ENCODE measurements around the gene ATAD3C.
"Not testable (repeated sequence)": the region's sequence is repeated elsewhere in the genome, so short reads cannot be mapped to it uniquely, and the experiment has no call there.

Gene ATAD3C

GRCh38 chr1:1432951-1433803, 16.3 kb upstream of the ATAD3C start:
- no peak for DNase-seq

GRCh38 chr1:1433804-1434130, 15.7 kb upstream of the ATAD3C start:
- DNase-seq = no peak

GRCh38 chr1:1434131-1434823, 15.2 kb upstream of the ATAD3C start:
- no peak for DNase-seq

- no peak for DNase-seq
Measured at GRCh38 chr1:1434824-1435105, 14.7 kb upstream of the ATAD3C start.

GRCh38 chr1:1435106-1435903, 14.2 kb upstream of the ATAD3C start, which contains the start of gene VWA1:
Gene VWA1, plus strand, starts transcription at chr1:1435690. Its CDS starts 59 bp downstream, at chr1:1435749.
- peak; percentile 43 for DNase-seq

GRCh38 chr1:1435911-1436629, 13.4 kb upstream of the ATAD3C start:
- no peak for DNase-seq

- DNase-seq = no peak
Measured at GRCh38 chr1:1436630-1437032, 12.9 kb upstream of the ATAD3C start.

GRCh38 chr1:1437033-1437903, 12.2 kb upstream of the ATAD3C start:
- DNase-seq = no peak

GRCh38 chr1:1437904-1438376, 11.5 kb upstream of the ATAD3C start:
- no peak for DNase-seq

GRCh38 chr1:1438531-1439381, 10.7 kb upstream of the ATAD3C start:
- DNase-seq = no peak

GRCh38 chr1:1439546-1440261, 9.8 kb upstream of the ATAD3C start:
- no peak for DNase-seq

- no peak for DNase-seq
Measured at GRCh38 chr1:1440262-1441001, 9.1 kb upstream of the ATAD3C start.

GRCh38 chr1:1441002-1441888, 8.2 kb upstream of the ATAD3C start:
- DNase-seq = peak; percentile 45

- no peak for DNase-seq
Measured at GRCh38 chr1:1442069-1442770, 7.3 kb upstream of the ATAD3C start.

GRCh38 chr1:1446631-1447030, 2.9 kb upstream of the ATAD3C start:
- DNase-seq = not testable (repeated sequence)

GRCh38 chr1:1450616-1451015, 1.1 kb downstream of the ATAD3C start:
- DNase-seq = not testable (repeated sequence)

- DNase-seq = no peak
Measured at GRCh38 chr1:1451696-1452364, 2.3 kb downstream of the ATAD3C start.

Measured in hematopoietic multipotent progenitor cell treated with erythropoietin and hydrocortisone succinate and interleukin-3 and kit ligand, for 8 days (in vitro differentiated cells).